B cell (primary cell): ENCODE measurements around the gene ANKRD49.

Experiments
- CTCF ChIP-seq: fragments of 200-600 bp; IDR thresholded peaks from one replicate; pipeline ENCODE4 v1.8.0; 2022; ENCODE audit warnings: antibody characterized with exemption, mild to moderate bottlenecking
- EZH2 ChIP-seq: IDR thresholded peaks from 2 replicates; pipeline ENCODE4 v1.6.1; 2012; ENCODE audit warnings: borderline replicate concordance, low read depth, mild to moderate bottlenecking, moderate library complexity, low read length; ENCODE audit not compliant: insufficient read depth, poor library complexity, severe bottlenecking

GRCh38 chr11:94455861-94456260 is 37.9 kb upstream of the ANKRD49 start:
- TF ChIP-seq CTCF = no peak
- TF ChIP-seq EZH2 = no peak
